CD4-positive, CD25-positive, alpha-beta regulatory T cell (primary cell): ENCODE results near the gene FYN. TPM values are rescaled to one million over a fixed set of nuclear protein-coding genes. Genes with fewer than 3 reads are reported as not detected.

Source experiments
- ATAC-seq, 2 donors: fragments of 150-1000 bp; cut with Tn5 transposase; one replicate each; pipeline ENCODE4 v1.10.0; 2021; ENCODE audit warnings: low read depth in 2 of 2, moderate number of reproducible peaks in 2 of 2, moderate library complexity in 1 of 2
- DNase-seq, 3 donors: peaks; one replicate each; pipeline versions ENCODE4 v3.0.0 to v3.0.0-alpha.2; 2012 to 2022; ENCODE audit warnings: mixed read lengths in 1 of 3
- H3K27ac ChIP-seq: one replicate; pipeline ENCODE4 v1.7.0; 2013; ENCODE audit warnings: mild to moderate bottlenecking, low read length; ENCODE audit not compliant: insufficient read depth, poor library complexity, severe bottlenecking
- H3K27me3 ChIP-seq: one replicate; pipeline ENCODE4 v1.7.0; 2013; ENCODE audit warnings: low read length; ENCODE audit not compliant: control insufficient read depth, insufficient read depth
- H3K36me3 ChIP-seq: one replicate; pipeline ENCODE4 v1.7.0; 2013; ENCODE audit warnings: mild to moderate bottlenecking, low read length, moderate library complexity; ENCODE audit not compliant: control insufficient read depth, insufficient read depth
- H3K4me1 ChIP-seq: 2 replicates; pipeline ENCODE4 v1.7.0; 2013; ENCODE audit warnings: mild to moderate bottlenecking, low read length; ENCODE audit not compliant: insufficient read depth, control insufficient read depth, poor library complexity, severe bottlenecking
- H3K4me3 ChIP-seq: one replicate; pipeline ENCODE4 v1.7.0; 2013; ENCODE audit warnings: low read depth, mild to moderate bottlenecking, low read length, moderate library complexity
- H3K9me3 ChIP-seq, 2 experiments: 1 replicate in 1 of 2; 2 replicates in 1 of 2; pipeline ENCODE4 v1.7.0; 2013; ENCODE audit warnings: low read length in 2 of 2, mild to moderate bottlenecking in 1 of 2, moderate library complexity in 1 of 2; ENCODE audit not compliant: control insufficient read depth in 2 of 2
- H3K27ac Mint-ChIP-seq, 3 donors: one replicate each; pipeline ENCODE4 v1.8.0; 2020 to 2022; ENCODE audit warnings: mild to moderate bottlenecking in 3 of 3, mixed read lengths in 3 of 3, moderate library complexity in 2 of 3
- H3K27me3 Mint-ChIP-seq: one replicate; pipeline ENCODE4 v1.8.0; 2022; ENCODE audit warnings: mild to moderate bottlenecking, mixed read lengths
- H3K36me3 Mint-ChIP-seq: one replicate; pipeline ENCODE4 v1.8.0; 2020; ENCODE audit warnings: mixed read lengths
- H3K4me1 Mint-ChIP-seq, 4 donors: one replicate each; pipeline ENCODE4 v1.8.0; 2020 to 2022; ENCODE audit warnings: mixed read lengths in 4 of 4, mild to moderate bottlenecking in 1 of 4
- H3K4me3 Mint-ChIP-seq, 4 donors: one replicate each; pipeline ENCODE4 v1.8.0; 2020 to 2022; ENCODE audit warnings: mild to moderate bottlenecking in 4 of 4, mixed read lengths in 4 of 4, moderate library complexity in 3 of 4
- H3K9me3 Mint-ChIP-seq, 7 donors: one replicate each; pipeline ENCODE4 v1.8.0; 2020 to 2022; ENCODE audit warnings: mixed read lengths in 7 of 7, mild to moderate bottlenecking in 3 of 7, moderate library complexity in 2 of 7
- polyA plus RNA-seq, 4 donors: library from polyadenylated mRNA; unstranded; fragments of 300-500 nt; fragmentation: Illumina TruSeq; gene quantifications; one replicate each; pipeline ENCODE4 v1.2.3, GENCODE V29; 2021
- total RNA-seq: library from RNA; stranded (reverse); gene quantifications from one replicate; pipeline ENCODE4 v1.2.3, GENCODE V29; 2022

FYN gene
- total and polyA plus RNA-seq, 5 donors from 2014 or later, result 267 to 592 (median 295) TPM

DNA sequence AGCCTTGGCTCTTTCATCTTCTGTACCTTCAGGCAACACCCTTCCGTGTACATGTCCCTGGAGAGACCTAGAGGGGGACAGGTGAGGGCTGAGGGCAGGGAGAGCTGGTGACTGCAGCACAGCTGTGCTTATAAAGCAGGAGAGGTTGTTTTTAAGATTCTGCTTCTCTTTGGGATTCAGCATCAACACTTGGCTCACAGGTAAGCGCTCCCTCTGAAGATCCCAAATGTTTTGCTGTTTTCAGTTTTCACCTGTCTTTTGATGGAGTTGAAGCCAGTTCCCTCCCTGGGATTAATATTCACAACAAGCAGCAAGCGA lies 248.2 kb downstream of the FYN start:
- Mint-ChIP-seq H3K4me1 (no peaks in the 10 kb centered on the region), H3K27ac (no peak overlapping the region), H3K9me3 (peaks cover 0 to 7% (median 4%) of the 10 kb centered on the region in 7 donors), H3K36me3 (peaks cover 6% of the 10 kb centered on the region), H3K27me3 (peaks cover 4% of the 10 kb centered on the region), H3K4me3 (no peak overlapping the region)
- Histone ChIP-seq H3K27ac (no peak overlapping the region), H3K4me3 (no peak overlapping the region), H3K9me3 (peaks cover 5 to 8% of the 10 kb centered on the region in 2 experiments), H3K27me3 (no peaks in the 10 kb centered on the region), H3K4me1 (no peaks in the 10 kb centered on the region), H3K36me3 (no peaks in the 10 kb centered on the region)
- ATAC-seq (no peak), DNase-seq (no peak)

DNA sequence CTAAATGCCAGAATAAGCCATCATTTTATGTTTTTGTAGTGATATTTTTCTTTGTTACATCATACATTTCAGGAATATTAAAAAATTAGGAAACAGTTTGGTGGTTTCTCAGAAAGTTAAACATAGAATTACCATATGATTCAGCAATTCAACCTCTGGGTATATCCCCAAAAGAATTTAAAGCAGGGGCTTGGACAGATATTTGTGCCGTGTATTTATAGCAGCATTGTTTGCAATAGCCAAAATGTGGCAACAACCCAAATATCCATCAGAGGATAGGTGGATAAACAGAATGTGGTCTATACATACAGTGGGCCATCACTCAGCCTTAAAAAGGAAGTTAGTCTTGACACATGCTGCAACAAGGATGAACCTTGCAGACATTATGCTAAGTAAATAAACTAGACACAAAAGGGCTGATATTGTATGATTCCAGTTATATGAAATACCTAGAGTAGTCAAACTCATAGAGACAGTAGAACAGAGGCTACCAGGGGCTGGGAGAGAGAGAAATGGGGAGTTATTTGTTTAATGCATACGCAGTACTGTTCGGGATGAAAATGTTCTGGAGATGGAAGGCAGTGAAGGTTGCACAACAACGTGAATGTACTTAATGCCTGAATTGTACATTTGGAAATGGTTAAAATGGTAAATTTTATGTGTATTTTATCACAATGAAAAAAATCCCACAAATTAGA lies 248.7 kb downstream of the FYN start:
- H3K27me3 Mint-ChIP-seq, result peaks cover 4% of the 10 kb centered on the region
- Histone ChIP-seq H3K36me3 (no peaks in the 10 kb centered on the region), H3K9me3 (peaks cover 3 to 5% of the 10 kb centered on the region in 2 experiments), H3K27ac (no peak overlapping the region), H3K4me3 (no peak overlapping the region), H3K4me1 (no peaks in the 10 kb centered on the region), H3K27me3 (no peaks in the 10 kb centered on the region)
- no peak overlapping the region for H3K27ac Mint-ChIP-seq
- ATAC-seq, result no peak
- H3K4me3 Mint-ChIP-seq, result no peak overlapping the region
- H3K4me1 Mint-ChIP-seq, result no peaks in the 10 kb centered on the region
- H3K9me3 Mint-ChIP-seq, result peaks cover 0 to 7% (median 3%) of the 10 kb centered on the region in 7 donors
- H3K36me3 Mint-ChIP-seq, result peaks cover 3% of the 10 kb centered on the region
- no peak for DNase-seq

DNA sequence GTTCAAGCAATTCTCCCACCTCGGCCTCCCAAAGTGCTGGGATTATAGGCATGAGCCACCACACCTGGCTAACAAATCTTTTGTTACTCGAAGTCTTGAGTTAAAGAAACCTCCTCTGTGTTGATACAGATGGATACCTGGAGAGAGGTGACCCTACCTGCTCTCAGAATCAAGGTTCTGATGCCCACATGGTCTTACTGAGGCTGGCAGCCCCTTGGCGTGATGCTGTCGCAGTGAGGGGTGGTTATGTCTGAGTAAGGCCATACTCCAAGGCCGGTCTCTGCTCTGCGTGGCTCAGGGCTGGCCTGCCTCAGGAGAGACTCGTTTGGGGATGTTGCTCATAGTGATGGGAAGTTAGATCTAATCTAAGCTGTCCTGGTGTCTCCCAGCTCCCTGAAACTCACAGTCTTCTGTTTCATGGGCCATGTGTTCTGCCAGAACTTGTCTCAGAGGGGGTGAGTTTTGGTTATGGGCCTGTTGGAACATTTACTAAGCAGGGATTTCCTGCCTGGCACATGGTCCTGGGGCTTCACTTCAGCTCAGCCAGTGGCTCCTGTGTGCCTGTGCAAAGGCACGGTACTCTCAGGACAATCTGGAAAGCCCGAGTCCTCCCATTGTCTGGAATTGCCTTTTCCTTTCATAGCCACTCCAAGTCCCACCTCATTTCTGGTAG lies 250.1 kb downstream of the FYN start:
- DNase-seq (no peak), ATAC-seq (no peak)
- Histone ChIP-seq H3K36me3 (no peaks in the 10 kb centered on the region), H3K9me3 (no peaks in the 10 kb centered on the region), H3K27me3 (no peaks in the 10 kb centered on the region), H3K4me3 (no peak overlapping the region), H3K27ac (no peak overlapping the region), H3K4me1 (no peaks in the 10 kb centered on the region)
- no peaks in the 10 kb centered on the region for H3K36me3 Mint-ChIP-seq
- H3K27ac Mint-ChIP-seq, result no peak overlapping the region
- H3K4me1 Mint-ChIP-seq, result no peaks in the 10 kb centered on the region
- H3K27me3 Mint-ChIP-seq, result peaks cover 10% of the 10 kb centered on the region
- peaks cover 0 to 3% (median 0%) of the 10 kb centered on the region in 7 donors for H3K9me3 Mint-ChIP-seq
- no peak overlapping the region for H3K4me3 Mint-ChIP-seq

DNA sequence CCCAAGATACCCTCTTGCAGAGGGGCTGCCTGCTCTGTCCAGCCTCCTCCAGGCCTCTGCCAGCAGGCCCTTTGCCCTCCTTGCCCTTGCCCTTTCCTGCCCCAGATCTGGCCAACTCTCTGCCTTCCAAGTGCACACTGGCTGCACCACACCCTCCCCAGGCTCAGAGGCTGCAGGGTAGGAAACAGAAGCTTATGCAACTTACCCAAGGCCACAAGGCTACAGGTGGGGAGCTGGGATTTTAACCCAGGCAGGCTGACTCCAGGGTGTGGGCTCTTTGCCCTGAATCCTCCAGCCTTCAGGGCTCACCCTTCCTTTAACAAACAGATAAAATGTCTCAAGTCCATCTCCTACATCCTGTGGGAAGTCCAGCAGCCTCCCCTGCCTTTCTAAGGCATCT lies 253.1 kb downstream of the FYN start:
- Histone ChIP-seq H3K4me3 (no peak overlapping the region), H3K4me1 (no peaks in the 10 kb centered on the region), H3K9me3 (no peaks in the 10 kb centered on the region), H3K27ac (no peak overlapping the region), H3K36me3 (no peaks in the 10 kb centered on the region), H3K27me3 (peaks cover 4% of the 10 kb centered on the region)
- H3K9me3 Mint-ChIP-seq, result no peaks in the 10 kb centered on the region
- peaks cover 18% of the 10 kb centered on the region for H3K27me3 Mint-ChIP-seq
- no peak for ATAC-seq
- no peaks in the 10 kb centered on the region for H3K4me1 Mint-ChIP-seq
- no peak overlapping the region for H3K4me3 Mint-ChIP-seq
- DNase-seq, result no peak
- H3K27ac Mint-ChIP-seq, result no peak overlapping the region
- H3K36me3 Mint-ChIP-seq, result no peaks in the 10 kb centered on the region

DNA sequence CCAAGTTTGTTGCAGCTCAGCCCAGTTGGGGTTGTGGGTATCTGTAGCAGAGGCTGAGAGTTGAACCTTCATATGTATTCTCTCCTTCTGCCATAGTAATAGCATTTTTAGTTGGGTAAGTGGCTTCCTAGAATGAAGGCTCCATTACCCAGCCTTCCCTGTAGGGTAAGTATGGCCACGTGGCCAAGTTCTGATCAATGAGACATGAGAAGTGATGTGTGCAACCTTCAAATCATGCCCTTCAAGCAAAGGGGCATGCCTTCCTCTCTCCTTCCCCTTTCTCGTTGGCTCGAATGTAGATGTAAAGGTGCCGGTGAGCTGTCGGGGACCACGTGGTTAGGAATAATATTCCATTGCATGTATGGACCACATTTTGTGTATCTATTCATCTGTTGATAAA lies 254.8 kb downstream of the FYN start:
- Histone ChIP-seq H3K4me3 (no peak overlapping the region), H3K36me3 (no peaks in the 10 kb centered on the region), H3K4me1 (no peaks in the 10 kb centered on the region), H3K27ac (no peak overlapping the region), H3K27me3 (peaks cover 8% of the 10 kb centered on the region), H3K9me3 (no peaks in the 10 kb centered on the region)
- ATAC-seq (no peak), DNase-seq (no peak)
- H3K27ac Mint-ChIP-seq, result no peak overlapping the region
- no peaks in the 10 kb centered on the region for H3K36me3 Mint-ChIP-seq
- H3K9me3 Mint-ChIP-seq, result no peaks in the 10 kb centered on the region
- peaks cover 18% of the 10 kb centered on the region for H3K27me3 Mint-ChIP-seq
- no peak overlapping the region for H3K4me3 Mint-ChIP-seq
- no peaks in the 10 kb centered on the region for H3K4me1 Mint-ChIP-seq

DNA sequence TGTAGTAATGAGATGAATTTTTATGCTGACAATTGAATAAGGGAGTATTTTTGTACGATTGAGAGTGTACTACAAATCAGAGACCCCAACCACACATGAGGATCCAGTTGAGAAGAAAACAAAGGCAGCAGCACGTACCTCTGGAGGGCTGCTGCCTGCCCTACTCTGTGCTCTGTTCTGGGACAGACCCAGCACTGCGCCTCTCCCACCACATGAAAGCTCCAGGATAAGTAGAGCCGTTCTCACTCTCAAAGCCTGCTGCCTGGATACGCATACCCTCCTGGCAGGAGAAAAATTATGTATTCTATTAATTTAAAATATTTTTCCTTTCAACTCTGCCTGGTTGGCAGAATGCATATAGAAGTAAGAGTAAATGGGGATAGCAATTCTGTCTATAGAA lies 256.1 kb downstream of the FYN start:
- H3K9me3 Mint-ChIP-seq, result peaks cover 0 to 4% (median 0%) of the 10 kb centered on the region in 7 donors
- no peak overlapping the region for H3K4me3 ChIP-seq
- no peak for ATAC-seq

DNA sequence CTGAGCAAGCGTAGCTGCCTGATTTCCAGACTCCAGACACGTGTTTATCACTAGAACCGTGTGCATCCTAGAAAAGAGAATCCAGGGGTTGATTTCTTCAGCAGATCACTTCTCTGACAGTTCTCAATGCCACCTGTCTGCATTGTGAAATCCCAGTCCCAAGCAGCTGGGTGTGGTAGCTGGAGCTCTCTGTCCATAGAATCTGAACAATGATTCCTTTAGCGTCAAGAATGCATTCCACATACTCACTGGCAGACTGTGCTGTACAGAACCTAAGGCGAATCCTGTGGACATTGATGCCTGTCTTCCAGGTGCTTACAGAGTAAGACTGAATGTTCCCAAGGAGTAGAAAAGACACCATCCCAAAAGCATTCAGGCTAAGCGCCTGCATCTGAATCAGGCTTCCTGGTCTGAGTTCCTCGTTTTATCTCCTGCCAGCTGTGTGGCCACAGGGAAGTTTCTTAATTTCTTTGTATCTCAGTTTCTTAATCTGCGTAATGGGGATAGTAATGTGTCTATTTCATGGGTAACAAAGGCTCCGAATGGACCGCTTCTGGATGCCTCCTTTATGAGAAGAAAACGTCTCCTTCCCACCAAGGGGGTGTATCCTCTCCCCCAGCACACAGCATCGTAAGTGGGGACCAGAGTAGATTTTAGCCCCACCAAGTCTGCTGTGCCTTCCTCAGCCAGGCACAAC lies 257.2 kb downstream of the FYN start:
- H3K27ac ChIP-seq, result no peak overlapping the region
- H3K27me3 ChIP-seq, result peaks cover 8% of the 10 kb centered on the region
- ATAC-seq (no peak), DNase-seq (no peak)
- Mint-ChIP-seq H3K27me3 (peaks cover 18% of the 10 kb centered on the region), H3K4me1 (no peaks in the 10 kb centered on the region), H3K9me3 (peaks cover 0 to 7% (median 0%) of the 10 kb centered on the region in 7 donors), H3K36me3 (peaks cover 3% of the 10 kb centered on the region), H3K27ac (no peak overlapping the region), H3K4me3 (no peak overlapping the region)
- no peak overlapping the region for H3K4me3 ChIP-seq
- no peaks in the 10 kb centered on the region for H3K36me3 ChIP-seq
- H3K9me3 ChIP-seq, result no peaks in the 10 kb centered on the region
- no peaks in the 10 kb centered on the region for H3K4me1 ChIP-seq

More for the DNA sequence above, 256.1 kb downstream of the FYN start:
- H3K27me3 Mint-ChIP-seq, result peaks cover 18% of the 10 kb centered on the region
- Histone ChIP-seq H3K36me3 (no peaks in the 10 kb centered on the region), H3K9me3 (no peaks in the 10 kb centered on the region), H3K27ac (no peak overlapping the region), H3K4me1 (no peaks in the 10 kb centered on the region), H3K27me3 (peaks cover 8% of the 10 kb centered on the region)
- no peaks in the 10 kb centered on the region for H3K4me1 Mint-ChIP-seq
- no peak overlapping the region for H3K4me3 Mint-ChIP-seq
- no peak overlapping the region for H3K27ac Mint-ChIP-seq
- no peak for DNase-seq
- peaks cover 3% of the 10 kb centered on the region for H3K36me3 Mint-ChIP-seq
